ENCODE results near the gene OLFM1.
"Not testable (repeated sequence)": the region's sequence is repeated elsewhere in the genome, so short reads cannot be mapped to it uniquely, and the experiment has no call there.

The OLFM1 gene

GRCh38 chr9:135103001-135103446 lies 15.6 kb downstream of the OLFM1 start:
- Histone ChIP-seq H3K27me3 (ENCODE audit: insufficient read depth, low read length) (peaks cover 6% of the 10 kb centered on the region), H3K36me3 (ENCODE audit: insufficient read depth, low read length) (no peaks in the 10 kb centered on the region), H2AFZ (ENCODE audit: low read depth, low read length) (no peak overlapping the region), H3K9me3 (ENCODE audit: low read length) (no peaks in the 10 kb centered on the region), H3K4me1 (ENCODE audit: insufficient read depth, low read length) (no peaks in the 10 kb centered on the region), H3K4me3 (ENCODE audit: low read length) (no peak overlapping the region)

- Histone ChIP-seq H3K36me3 (ENCODE audit: insufficient read depth, low read length) (no peaks in the 10 kb centered on the region), H3K9me3 (ENCODE audit: low read length) (no peaks in the 10 kb centered on the region), H3K4me3 (ENCODE audit: low read length) (no peak overlapping the region), H3K4me1 (ENCODE audit: insufficient read depth, low read length) (no peaks in the 10 kb centered on the region), H2AFZ (ENCODE audit: low read depth, low read length) (no peak overlapping the region), H3K27me3 (ENCODE audit: insufficient read depth, low read length) (peaks cover 6% of the 10 kb centered on the region)
These were observed 16.6 kb downstream of the OLFM1 start for GRCh38 chr9:135103931-135104639.

- Histone ChIP-seq H3K36me3 (ENCODE audit: insufficient read depth, low read length) (no peaks in the 10 kb centered on the region), H3K4me3 (ENCODE audit: low read length) (no peak overlapping the region), H3K27me3 (ENCODE audit: insufficient read depth, low read length) (peaks cover 6% of the 10 kb centered on the region), H2AFZ (ENCODE audit: low read depth, low read length) (no peak overlapping the region), H3K4me1 (ENCODE audit: insufficient read depth, low read length) (no peaks in the 10 kb centered on the region), H3K9me3 (ENCODE audit: low read length) (no peaks in the 10 kb centered on the region)
These were observed 17.3 kb downstream of the OLFM1 start for GRCh38 chr9:135104761-135105160.

GRCh38 chr9:135105211-135105745 lies 17.8 kb downstream of the OLFM1 start:
- Histone ChIP-seq H3K27me3 (ENCODE audit: insufficient read depth, low read length) (peaks cover 6% of the 10 kb centered on the region), H3K36me3 (ENCODE audit: insufficient read depth, low read length) (no peaks in the 10 kb centered on the region), H3K4me3 (ENCODE audit: low read length) (no peak overlapping the region), H2AFZ (ENCODE audit: low read depth, low read length) (no peak overlapping the region), H3K9me3 (ENCODE audit: low read length) (no peaks in the 10 kb centered on the region), H3K4me1 (ENCODE audit: insufficient read depth, low read length) (no peaks in the 10 kb centered on the region)

GRCh38 chr9:135105938-135106491 lies 18.5 kb downstream of the OLFM1 start:
- Histone ChIP-seq H3K9me3 (ENCODE audit: low read length) (no peaks in the 10 kb centered on the region), H3K36me3 (ENCODE audit: insufficient read depth, low read length) (no peaks in the 10 kb centered on the region), H3K4me3 (ENCODE audit: low read length) (no peak overlapping the region), H2AFZ (ENCODE audit: low read depth, low read length) (no peak overlapping the region), H3K27me3 (ENCODE audit: insufficient read depth, low read length) (peaks cover 9% of the 10 kb centered on the region), H3K4me1 (ENCODE audit: insufficient read depth, low read length) (no peaks in the 10 kb centered on the region)

- no peaks in the 10 kb centered on the region for H3K9me3 ChIP-seq (ENCODE audit: low read length)
- no peaks in the 10 kb centered on the region for H3K4me1 ChIP-seq (ENCODE audit: insufficient read depth, low read length)
- H2AFZ ChIP-seq (ENCODE audit: low read depth, low read length) = no peak overlapping the region
- no peak overlapping the region for H3K4me3 ChIP-seq (ENCODE audit: low read length)
- H3K27me3 ChIP-seq (ENCODE audit: insufficient read depth, low read length) = peaks cover 9% of the 10 kb centered on the region
- H3K36me3 ChIP-seq (ENCODE audit: insufficient read depth, low read length) = no peaks in the 10 kb centered on the region
These were observed 19.2 kb downstream of the OLFM1 start for GRCh38 chr9:135106551-135107270.

DNA sequence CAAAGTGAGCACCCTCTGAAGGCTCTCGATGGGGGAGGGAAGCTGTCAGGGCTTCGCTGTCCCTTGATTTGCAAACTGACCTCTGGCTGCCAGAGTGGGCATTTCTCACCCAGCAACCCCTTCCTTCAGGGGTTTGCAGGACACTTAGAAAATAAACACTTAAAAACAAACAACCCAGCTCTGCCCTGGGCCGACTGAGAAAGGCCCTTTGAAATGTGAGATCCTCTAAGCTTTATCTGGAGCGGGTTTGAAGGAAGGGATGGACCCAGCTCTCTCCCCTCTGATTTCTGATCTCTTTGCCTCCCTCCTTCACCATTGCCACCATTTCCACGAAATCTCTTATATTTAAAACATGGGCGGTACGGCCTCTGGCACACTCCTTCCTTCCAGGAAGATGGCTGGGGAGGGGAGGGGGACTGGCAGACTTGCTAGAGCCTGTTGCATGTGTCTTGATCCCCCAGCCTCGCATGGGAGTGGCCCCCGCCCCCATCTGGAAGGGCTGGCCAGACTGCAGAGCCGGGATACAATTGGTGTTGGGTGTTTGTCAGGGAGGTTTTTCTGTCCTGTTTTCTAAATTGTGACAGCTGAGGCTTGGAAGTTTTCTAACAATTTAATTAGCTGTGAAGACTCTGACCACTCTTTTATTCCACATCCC lies 20.2 kb downstream of the OLFM1 start:
- no peaks in the 10 kb centered on the region for H3K36me3 ChIP-seq (ENCODE audit: insufficient read depth, low read length)
- H3K4me3 ChIP-seq (ENCODE audit: low read length) = no peak overlapping the region
- peaks cover 9% of the 10 kb centered on the region for H3K27me3 ChIP-seq (ENCODE audit: insufficient read depth, low read length)
- H3K4me1 ChIP-seq (ENCODE audit: insufficient read depth, low read length) = no peaks in the 10 kb centered on the region
- no peak overlapping the region for H2AFZ ChIP-seq (ENCODE audit: low read depth, low read length)
- H3K9me3 ChIP-seq (ENCODE audit: low read length) = no peaks in the 10 kb centered on the region

DNA sequence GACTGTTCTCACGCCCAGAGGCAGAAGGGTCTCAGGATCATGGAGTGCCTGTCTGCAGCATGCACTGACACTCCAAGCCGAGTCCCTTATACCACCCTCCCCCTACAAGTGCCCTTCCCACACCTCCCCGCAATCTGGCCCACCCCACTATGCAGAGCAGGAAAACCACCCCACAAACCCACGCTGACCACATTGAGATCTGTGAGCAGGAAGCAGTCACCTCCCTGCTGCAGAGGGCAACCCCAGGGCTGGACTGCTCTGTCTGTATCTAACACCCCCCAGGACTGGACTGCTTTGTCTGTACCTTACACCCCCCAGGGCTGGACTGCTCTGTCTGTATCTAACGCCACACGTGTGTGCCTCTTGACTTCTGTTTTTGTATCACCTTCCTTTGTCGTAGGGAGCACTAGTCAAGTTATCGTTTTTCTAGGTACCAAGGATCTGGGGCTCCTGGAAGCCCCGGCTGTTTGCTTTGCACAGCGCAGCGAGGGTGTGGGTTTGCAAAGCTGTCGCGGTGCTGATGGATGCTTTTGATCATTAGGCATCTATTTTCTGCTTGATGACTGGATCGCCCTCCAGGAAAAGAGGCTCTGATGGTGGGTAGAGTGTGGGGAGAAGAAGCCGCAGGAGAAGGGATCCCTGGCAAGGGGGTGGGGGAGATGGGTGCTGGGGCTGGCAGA lies 21.5 kb downstream of the OLFM1 start:
- Histone ChIP-seq H3K4me1 (ENCODE audit: insufficient read depth, low read length) (no peaks in the 10 kb centered on the region), H2AFZ (ENCODE audit: low read depth, low read length) (no peak overlapping the region), H3K9me3 (ENCODE audit: low read length) (no peaks in the 10 kb centered on the region), H3K27me3 (ENCODE audit: insufficient read depth, low read length) (peaks cover 9% of the 10 kb centered on the region), H3K4me3 (ENCODE audit: low read length) (no peak overlapping the region), H3K36me3 (ENCODE audit: insufficient read depth, low read length) (no peaks in the 10 kb centered on the region)

DNA sequence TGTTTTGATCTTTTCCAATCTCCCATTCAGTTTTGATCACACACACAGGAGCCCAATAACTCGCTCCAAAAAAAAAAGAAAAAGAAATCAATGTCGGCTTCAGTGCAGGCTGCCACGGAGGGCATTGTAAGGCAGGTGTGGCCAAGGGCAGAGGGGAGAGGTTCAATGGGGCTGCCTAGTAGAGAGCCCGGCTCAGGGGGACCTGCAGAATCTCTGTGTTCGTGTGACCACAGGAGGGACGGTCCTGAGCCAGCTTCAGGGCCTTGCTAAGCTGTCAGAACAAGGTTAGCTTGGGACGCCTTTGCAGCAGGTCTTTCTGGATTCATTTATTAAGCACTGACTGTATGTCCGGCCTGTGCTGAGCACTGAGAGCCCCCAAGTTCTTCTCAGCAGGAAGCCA lies 22.2 kb downstream of the OLFM1 start:
- H3K4me3 ChIP-seq (ENCODE audit: low read length) = no peak overlapping the region
- no peaks in the 10 kb centered on the region for H3K4me1 ChIP-seq (ENCODE audit: insufficient read depth, low read length)
- no peaks in the 10 kb centered on the region for H3K9me3 ChIP-seq (ENCODE audit: low read length)
- H3K27me3 ChIP-seq (ENCODE audit: insufficient read depth, low read length) = peaks cover 9% of the 10 kb centered on the region
- no peak overlapping the region for H2AFZ ChIP-seq (ENCODE audit: low read depth, low read length)
- no peaks in the 10 kb centered on the region for H3K36me3 ChIP-seq (ENCODE audit: insufficient read depth, low read length)

GRCh38 chr9:135110416-135110815 lies 22.9 kb downstream of the OLFM1 start:
- peaks cover 9% of the 10 kb centered on the region for H3K27me3 ChIP-seq (ENCODE audit: insufficient read depth, low read length)
- no peak overlapping the region for H3K4me3 ChIP-seq (ENCODE audit: low read length)
- H2AFZ ChIP-seq (ENCODE audit: low read depth, low read length) = no peak overlapping the region
- H3K9me3 ChIP-seq (ENCODE audit: low read length) = no peaks in the 10 kb centered on the region
- no peaks in the 10 kb centered on the region for H3K4me1 ChIP-seq (ENCODE audit: insufficient read depth, low read length)
- no peaks in the 10 kb centered on the region for H3K36me3 ChIP-seq (ENCODE audit: insufficient read depth, low read length)

DNA sequence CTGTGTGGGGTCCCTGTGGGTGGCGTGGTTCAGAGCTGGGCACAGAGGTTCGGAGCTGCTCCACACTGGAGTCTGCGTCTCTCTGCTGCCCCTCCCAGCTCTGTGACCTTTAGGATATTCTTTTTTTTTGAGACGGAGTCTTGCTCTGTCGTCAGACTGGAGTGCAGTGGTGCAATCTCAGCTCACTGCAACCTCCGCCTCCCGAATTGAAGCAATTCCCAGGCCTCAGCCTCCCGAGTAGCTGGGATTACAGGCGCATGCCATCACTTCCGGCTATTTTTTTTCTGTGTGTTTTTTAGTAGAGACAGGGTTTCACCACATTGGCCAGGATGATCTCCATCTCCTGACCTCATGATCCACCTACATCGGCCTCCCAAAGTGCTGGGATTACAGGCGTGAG lies 24.1 kb downstream of the OLFM1 start:
- H2AFZ ChIP-seq (ENCODE audit: low read depth, low read length); H3K4me1 ChIP-seq (ENCODE audit: insufficient read depth, low read length); H3K36me3 ChIP-seq (ENCODE audit: insufficient read depth, low read length); H3K27me3 ChIP-seq (ENCODE audit: insufficient read depth, low read length); H3K9me3 ChIP-seq (ENCODE audit: low read length); H3K4me3 ChIP-seq (ENCODE audit: low read length): not testable (repeated sequence)

DNA sequence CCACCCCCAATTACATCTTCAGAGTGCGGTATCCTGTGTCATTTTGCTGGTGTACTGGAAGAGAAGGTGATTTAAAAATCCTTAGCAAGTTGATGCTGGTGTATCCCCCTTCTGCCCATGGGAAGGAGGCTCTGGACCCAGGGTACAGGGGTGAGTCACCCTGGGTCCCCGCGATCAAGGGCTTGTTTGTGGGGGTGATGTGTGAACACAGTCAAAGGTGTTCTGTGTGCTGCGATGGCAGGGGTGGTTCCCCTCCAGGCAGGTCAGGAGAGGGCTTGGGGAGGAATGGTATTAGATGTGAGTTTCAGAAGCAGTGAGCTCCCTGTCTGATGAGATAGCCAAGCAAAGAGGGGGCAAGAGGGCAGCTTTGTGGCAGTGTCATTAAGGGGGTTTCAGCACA lies 28.9 kb downstream of the OLFM1 start:
- Histone ChIP-seq H3K27me3 (ENCODE audit: insufficient read depth, low read length) (no peaks in the 10 kb centered on the region), H3K4me3 (ENCODE audit: low read length) (no peak overlapping the region), H3K9me3 (ENCODE audit: low read length) (no peaks in the 10 kb centered on the region), H3K36me3 (ENCODE audit: insufficient read depth, low read length) (no peaks in the 10 kb centered on the region), H2AFZ (ENCODE audit: low read depth, low read length) (no peak overlapping the region), H3K4me1 (ENCODE audit: insufficient read depth, low read length) (no peaks in the 10 kb centered on the region)
